Pancreas (tissue), 10 donors: ENCODE data around the gene INHA. TPM values are rescaled to one million over a fixed set of nuclear protein-coding genes. Genes with fewer than 3 reads are reported as not detected.

Experiments used
- ATAC-seq, 4 donors: fragments of 200-7000 bp; cut with Tn5 transposase; one replicate each; pipeline versions ENCODE4 v1.8.0 to v1.9.1; 2020; ENCODE audit warnings: mild to moderate bottlenecking in 4 of 4, moderate library complexity in 4 of 4
- DNase-seq, 6 donors: peaks; one replicate each; pipeline ENCODE4 v3.0.0-alpha.2; 2020
- FAIRE-seq: peaks from 2 replicates; lab custom pipeline; 2012; peaks lifted over from hg19 to GRCh38; lab: Jason Lieb, UNC
- H3K27ac ChIP-seq, 4 donors: fragments of 200-600 bp; sonication (generic); 1 replicate in 3 of 4; 2 replicates in 1 of 4; pipeline versions ENCODE4 v1.5.0 to v1.8.0; 2020
- H3K27me3 ChIP-seq, 4 donors: fragments of 200-600 bp; one replicate each; pipeline ENCODE4 v1.8.0; 2021
- H3K36me3 ChIP-seq, 3 donors: fragments of 200-600 bp; sonication (generic) in 1 of 3; one replicate each; pipeline versions ENCODE4 v1.5.0 to v1.8.0; 2020 to 2021
- H3K4me1 ChIP-seq, 3 donors: fragments of 200-600 bp; one replicate each; pipeline ENCODE4 v1.8.0; 2021
- H3K4me3 ChIP-seq, 4 donors: fragments of 200-600 bp; sonication (generic) in 2 of 4; one replicate each; pipeline versions ENCODE4 v1.5.0 to v1.8.0; 2020 to 2021
- H3K9me3 ChIP-seq, 4 donors: fragments of 200-600 bp; one replicate each; pipeline ENCODE4 v1.8.0; 2021
- CTCF ChIP-seq, 4 donors: fragments of 200-600 bp; sonication (generic) in 3 of 4; IDR thresholded peaks; one replicate each; pipeline versions ENCODE4 v1.5.0 to v1.8.0; 2021; ENCODE audit warnings: antibody characterized with exemption in 4 of 4
- WGBS, 2 donors: extraction: QIAGEN DNeasy Blood & Tissue Kit; methylation state at CpG; one replicate each; pipeline ENCODE4 v1.1.7; 2013; 5-methylcytosine and 5-hydroxymethylcytosine counted together
- intact Hi-C, 3 donors: fragments of 100-400 bp; cut with DNase I; formaldehyde crosslinking; loops; one replicate each; pipeline versions ENCODE4 v1.11.1 to v1.14.2; 2022
- polyA plus RNA-seq, 2 donors: library from polyadenylated mRNA; stranded (reverse); fragments of 200-250 nt; gene quantifications; one replicate each; pipeline ENCODE4 v1.2.3, GENCODE V29; 2013
- total RNA-seq, 6 donors: library from RNA; stranded (reverse); fragmentation: NEBNext Ultra II Directional in 4 of 6; extraction: Animal tissue kit (Norgen Biotek cat#: 25700) in 4 of 6; gene quantifications; one replicate each; pipeline versions ENCODE4 v1.2.1 to v1.2.4, GENCODE V29; 2021 to 2023
- donor health status: healthy with polysubstance abuse.
- donor health status: DM: no; HTN: no; CAD: no; lungs with moderate emphysema.
- donor health status: DM: no; HTN: no; CAD: no.
- donor health status: control.
- donor health status: control.
- donor health status: Bipolar disorder and iron deficiency.
- donor health status: DM: yes; HTN: yes; CAD: no.
- donor health status: DM: no; HTN: no; CAD: no.
- donor health status: DM: no; HTN: no; CAD: no.
- donor health status: DM: yes; HTN: yes; CAD: no.

Gene INHA
- total and polyA plus RNA-seq, 8 donors = 0.94 to 8.9 (median 3.9) TPM

- H3K9me3 ChIP-seq = no peaks in the 10 kb centered on the region
- H3K36me3 ChIP-seq = peaks cover 0 to 9% (median under 1%) of the 10 kb centered on the region in 3 donors
- H3K27ac ChIP-seq = peak overlapping the region; percentile 79 to 83 (median 81)
- 0% methylated on average over 25 to 55 of the region's 55 CpGs for WGBS, 2 donors
- ATAC-seq (peak in 2 of 4 donors; percentile 2 to 38), DNase-seq (peak in 3 of 6 donors; percentile 56 to 86 (median 68)), FAIRE-seq (no peak)
- no peak for TF ChIP-seq CTCF (IDR thresholded peaks at IDR 0.05)
- intact Hi-C loops = no loop called here
- H3K4me1 ChIP-seq = peaks cover 4 to 10% (median 8%) of the 10 kb centered on the region in 3 donors
- H3K4me3 ChIP-seq = peak overlapping the region; percentile 63 to 96 (median 82)
- H3K27me3 ChIP-seq = no peaks in the 10 kb centered on the region
Measured at GRCh38 chr2:219570924-219571310, 1.2 kb upstream of the INHA start.

- FAIRE-seq = no peak
- peak within 1 kb of the TSS; percentile 79 to 83 (median 81) for H3K27ac ChIP-seq
- no peaks in the 10 kb centered on the region for H3K9me3 ChIP-seq
- TF ChIP-seq CTCF (IDR thresholded peaks at IDR 0.05) = no peak
- H3K4me1 ChIP-seq = peaks cover 4 to 10% (median 8%) of the 10 kb centered on the region in 3 donors
- intact Hi-C loops = no loop called here
- 2 to 4% methylated on average over 18 to 42 of the region's 42 CpGs for WGBS, 2 donors
- ATAC-seq = peak; percentile 76 to 83 (median 81)
- DNase-seq = peak; percentile 86 to 94 (median 93)
- H3K4me3 ChIP-seq = peak within 1 kb of the TSS; percentile 63 to 96 (median 82)
- no peaks in the 10 kb centered on the region for H3K27me3 ChIP-seq
- H3K36me3 ChIP-seq = peaks cover 0 to 9% (median 0%) of the 10 kb centered on the region in 3 donors
Measured at GRCh38 chr2:219571311-219572236, 536 bp upstream of the INHA start, which contains the start of gene OBSL1. Gene OBSL1, minus strand, starts transcription at chr2:219571539. Its CDS starts 307 bp downstream, at chr2:219571232.

- H3K4me3 ChIP-seq = no peak overlapping the region
- intact Hi-C loops = no loop called here
- DNase-seq = no peak
- H3K27me3 ChIP-seq = no peaks in the 10 kb centered on the region
- no peak overlapping the region for H3K27ac ChIP-seq
- no peak for ATAC-seq
- no peak for FAIRE-seq
- H3K4me1 ChIP-seq = peaks cover 4 to 10% (median 8%) of the 10 kb centered on the region in 3 donors
- WGBS, 2 donors = 74 to 75% methylated on average over 5 of the region's 5 CpGs
- TF ChIP-seq CTCF (IDR thresholded peaks at IDR 0.05) = no peak
- H3K9me3 ChIP-seq = no peaks in the 10 kb centered on the region
- H3K36me3 ChIP-seq = no peaks in the 10 kb centered on the region
Measured at GRCh38 chr2:219573166-219573565, 1.1 kb downstream of the INHA start.

GRCh38 chr2:219574484-219575311, 2.6 kb downstream of the INHA start:
- H3K36me3 ChIP-seq = no peaks in the 10 kb centered on the region
- no peak for ATAC-seq
- DNase-seq = peak in 2 of 6 donors; percentile 11 to 72
- H3K4me1 ChIP-seq = peaks cover 4 to 10% (median 4%) of the 10 kb centered on the region in 3 donors
- H3K27me3 ChIP-seq = no peaks in the 10 kb centered on the region
- intact Hi-C loops = no loop called here
- 90 to 92% methylated on average over 22 of the region's 22 CpGs for WGBS, 2 donors
- TF ChIP-seq CTCF (IDR thresholded peaks at IDR 0.05) = no peak
- H3K4me3 ChIP-seq = no peak overlapping the region
- no peaks in the 10 kb centered on the region for H3K9me3 ChIP-seq
- no peak overlapping the region for H3K27ac ChIP-seq
- FAIRE-seq = no peak
